SHP77 (cell line): ENCODE measurements around the gene HCN2.

Source experiments
- DNase-seq, 2 experiments: peaks; one replicate each; lab custom pipeline; 2025; lab: John Stamatoyannopoulos, UW

HCN2 gene

GRCh38 chr19:656751-657559 is 67.3 kb downstream of the HCN2 start:
- DNase-seq = no peak

GRCh38 chr19:657611-658010 is 67.9 kb downstream of the HCN2 start:
- no peak for DNase-seq

GRCh38 chr19:658059-658839 is 68.6 kb downstream of the HCN2 start:
- DNase-seq = no peak

GRCh38 chr19:658916-659839 is 69.5 kb downstream of the HCN2 start:
- no peak for DNase-seq

GRCh38 chr19:660793-661426 is 71.2 kb downstream of the HCN2 start:
- DNase-seq = no peak

DNA sequence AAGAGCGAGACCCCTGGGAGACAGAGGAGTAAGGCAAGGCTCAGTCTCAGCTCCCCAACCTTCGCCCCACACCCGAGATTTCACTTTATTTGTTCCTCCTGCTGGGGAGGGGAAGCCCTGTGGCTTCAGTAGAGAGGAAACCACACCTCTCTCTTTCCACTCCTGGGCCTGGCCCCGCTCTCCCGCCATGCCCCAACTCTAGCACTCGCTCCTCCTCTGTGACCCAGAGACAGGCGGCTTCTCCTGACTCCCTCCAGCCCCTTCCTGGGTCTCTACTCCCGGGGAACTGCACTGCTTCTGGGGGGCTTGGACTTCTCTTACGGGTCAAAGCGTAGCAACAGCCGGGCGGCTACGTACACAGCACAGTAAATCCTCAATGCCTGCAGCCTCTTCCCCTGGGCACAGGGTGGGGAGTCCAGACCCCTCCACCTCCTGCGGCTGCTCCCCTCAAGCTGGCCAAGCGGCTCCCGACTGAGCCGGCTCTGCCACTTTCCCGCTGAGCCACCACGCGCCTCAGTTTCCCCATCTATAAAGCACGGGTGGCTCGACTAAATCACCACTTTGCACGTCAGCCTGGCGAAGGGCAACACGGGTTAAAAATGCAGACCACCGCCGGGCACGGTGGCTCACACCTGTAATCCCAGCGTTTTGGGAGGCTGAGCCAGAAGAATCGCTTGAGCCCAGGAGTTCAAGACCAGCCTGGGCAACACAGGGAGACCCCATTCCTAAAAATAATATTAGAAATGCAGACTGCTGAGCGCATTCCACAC is 71.9 kb downstream of the HCN2 start:
- no peak for DNase-seq

- DNase-seq = peak in 1 of 2 experiments; percentile 30
Measured at GRCh38 chr19:662207-662961, 72.7 kb downstream of the HCN2 start.

DNA sequence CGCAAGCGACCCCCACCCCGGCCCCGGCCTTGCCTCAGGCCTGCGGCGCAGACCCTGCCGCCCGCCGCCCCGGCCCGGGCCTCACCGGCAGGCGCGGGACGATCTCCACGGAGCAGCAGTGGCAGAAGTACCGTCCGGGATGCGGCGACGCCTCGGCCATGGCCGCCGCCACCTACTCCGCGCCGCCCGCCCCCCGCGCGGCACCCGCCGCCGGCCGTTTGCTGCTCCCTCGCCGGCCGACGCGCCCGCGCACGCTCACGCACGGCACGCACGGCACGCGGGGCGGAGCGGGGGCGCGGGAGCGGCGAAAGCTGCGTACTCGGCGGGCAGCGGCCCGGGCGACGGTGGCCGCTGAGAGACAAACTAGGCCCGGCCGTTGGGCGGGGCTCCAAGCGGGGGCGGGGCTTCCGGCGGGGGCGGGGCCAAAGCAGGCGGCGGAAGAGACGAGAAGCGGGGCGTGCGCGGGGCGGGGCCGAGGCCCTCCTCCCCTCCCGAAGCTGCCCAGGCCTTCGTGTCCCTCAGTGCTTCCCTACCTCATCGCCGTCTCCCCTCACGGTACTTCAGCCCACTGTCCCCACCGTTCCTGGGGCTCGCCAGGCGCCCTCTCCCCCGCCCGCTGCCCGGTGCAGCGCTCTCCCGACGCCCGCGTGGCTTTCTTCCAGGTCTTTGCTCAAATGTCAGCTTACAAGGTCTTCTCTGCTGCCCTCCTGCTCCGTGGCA is 73.4 kb downstream of the HCN2 start, which contains the start of gene RNF126:
Gene RNF126 (minus strand): TSS at position 253 of the 720 bp plus-strand sequence. CDS start 93 bp downstream, at position 160.
- DNase-seq = peak; percentile 75 to 93

- no peak for DNase-seq
Measured at GRCh38 chr19:663682-664117, 74.0 kb downstream of the HCN2 start.

GRCh38 chr19:664913-665443 is 75.3 kb downstream of the HCN2 start:
- peak; percentile 79 to 80 for DNase-seq
